Retinal pigment epithelial cell (primary cell): Measurements from ENCODE around the gene PSMA7.

Experiments used
- DNase-seq: peaks from one replicate; pipeline ENCODE4 v3.0.0-alpha.2; 2010; ENCODE audit warnings: low read depth
- H3K4me3 ChIP-seq: 2 replicates; pipeline ENCODE4 v1.5.1; 2011; ENCODE audit warnings: mild to moderate bottlenecking, low read length, control low read depth, moderate library complexity
- CTCF ChIP-seq: conservative IDR thresholded peaks from 2 replicates; pipeline ENCODE4 v1.5.1; 2011; ENCODE audit warnings: low read depth, low read length, control low read depth, inconsistent platforms

PSMA7 gene

GRCh38 chr20:62105592-62105991 lies 37.6 kb downstream of the PSMA7 start:
- no peak overlapping the region for H3K4me3 ChIP-seq
- no peak for DNase-seq
- TF ChIP-seq CTCF, result no peak

GRCh38 chr20:62104791-62105345 lies 38.3 kb downstream of the PSMA7 start:
- no peak for TF ChIP-seq CTCF
- no peak overlapping the region for H3K4me3 ChIP-seq
- no peak for DNase-seq

GRCh38 chr20:62104234-62104789 lies 38.9 kb downstream of the PSMA7 start:
- no peak overlapping the region for H3K4me3 ChIP-seq
- DNase-seq, result no peak
- no peak for TF ChIP-seq CTCF

- DNase-seq, result no peak
- TF ChIP-seq CTCF, result no peak
- H3K4me3 ChIP-seq, result no peak overlapping the region
These were observed 39.5 kb downstream of the PSMA7 start for GRCh38 chr20:62103508-62104233.

- TF ChIP-seq CTCF, result no peak
- H3K4me3 ChIP-seq, result no peak overlapping the region
- no peak for DNase-seq
These were observed 42.1 kb downstream of the PSMA7 start for GRCh38 chr20:62101078-62101477.

- DNase-seq, result no peak
- no peak for TF ChIP-seq CTCF
These were observed 45.2 kb downstream of the PSMA7 start for GRCh38 chr20:62097881-62098407.

More at GRCh38 chr20:62097881-62098407, 45.2 kb downstream of the PSMA7 start:
- H3K4me3 ChIP-seq, result no peak overlapping the region
